ENCODE data around the gene ZAR1L.
"Not testable (repeated sequence)": the region's sequence is repeated elsewhere in the genome, so short reads cannot be mapped to it uniquely, and the experiment has no call there.

Gene ZAR1L, protein sequence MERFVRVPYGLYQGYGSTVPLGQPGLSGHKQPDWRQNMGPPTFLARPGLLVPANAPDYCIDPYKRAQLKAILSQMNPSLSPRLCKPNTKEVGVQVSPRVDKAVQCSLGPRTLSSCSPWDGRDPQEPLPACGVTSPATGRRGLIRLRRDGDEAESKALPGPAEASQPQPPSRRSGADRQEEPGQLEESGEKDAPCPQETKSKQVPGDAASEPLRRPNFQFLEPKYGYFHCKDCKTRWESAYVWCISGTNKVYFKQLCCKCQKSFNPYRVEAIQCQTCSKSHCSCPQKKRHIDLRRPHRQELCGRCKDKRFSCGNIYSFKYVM

DNA sequence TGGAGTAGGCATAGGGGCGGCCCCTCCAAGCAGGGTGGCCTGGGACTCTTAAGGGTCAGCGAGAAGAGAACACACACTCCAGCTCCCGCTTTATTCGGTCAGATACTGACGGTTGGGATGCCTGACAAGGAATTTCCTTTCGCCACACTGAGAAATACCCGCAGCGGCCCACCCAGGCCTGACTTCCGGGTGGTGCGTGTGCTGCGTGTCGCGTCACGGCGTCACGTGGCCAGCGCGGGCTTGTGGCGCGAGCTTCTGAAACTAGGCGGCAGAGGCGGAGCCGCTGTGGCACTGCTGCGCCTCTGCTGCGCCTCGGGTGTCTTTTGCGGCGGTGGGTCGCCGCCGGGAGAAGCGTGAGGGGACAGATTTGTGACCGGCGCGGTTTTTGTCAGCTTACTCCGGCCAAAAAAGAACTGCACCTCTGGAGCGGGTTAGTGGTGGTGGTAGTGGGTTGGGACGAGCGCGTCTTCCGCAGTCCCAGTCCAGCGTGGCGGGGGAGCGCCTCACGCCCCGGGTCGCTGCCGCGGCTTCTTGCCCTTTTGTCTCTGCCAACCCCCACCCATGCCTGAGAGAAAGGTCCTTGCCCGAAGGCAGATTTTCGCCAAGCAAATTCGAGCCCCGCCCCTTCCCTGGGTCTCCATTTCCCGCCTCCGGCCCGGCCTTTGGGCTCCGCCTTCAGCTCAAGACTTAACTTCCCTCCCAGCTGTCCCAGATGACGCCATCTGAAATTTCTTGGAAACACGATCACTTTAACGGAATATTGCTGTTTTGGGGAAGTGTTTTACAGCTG, at the start of gene ZAR1L, which contains the start of gene BRCA2:
ZAR1L (minus strand) TSS at position 126 of the 790 bp plus-strand sequence. CDS start 3,438 bp downstream, outside the sequence.
BRCA2 (plus strand) TSS at position 271 of the 790 bp plus-strand sequence. CDS start 953 bp downstream, outside the sequence.
- DNase-seq = peak; percentile 88

DNA sequence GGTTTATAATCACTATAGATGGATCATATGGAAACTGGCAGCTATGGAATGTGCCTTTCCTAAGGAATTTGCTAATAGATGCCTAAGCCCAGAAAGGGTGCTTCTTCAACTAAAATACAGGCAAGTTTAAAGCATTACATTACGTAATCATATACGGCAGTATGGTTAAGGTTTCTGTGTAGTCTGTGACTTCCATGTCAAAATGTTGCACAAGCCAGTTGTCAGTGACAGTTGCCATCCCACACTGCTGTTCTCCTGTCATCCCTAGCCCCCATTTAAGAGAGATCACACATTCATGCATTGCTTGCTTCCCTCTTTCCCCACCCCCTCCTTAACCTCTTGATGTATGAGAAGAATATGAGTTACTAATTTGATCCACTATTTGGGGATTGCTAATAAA, 47.4 kb upstream of the ZAR1L start:
- DNase-seq = no peak

DNA sequence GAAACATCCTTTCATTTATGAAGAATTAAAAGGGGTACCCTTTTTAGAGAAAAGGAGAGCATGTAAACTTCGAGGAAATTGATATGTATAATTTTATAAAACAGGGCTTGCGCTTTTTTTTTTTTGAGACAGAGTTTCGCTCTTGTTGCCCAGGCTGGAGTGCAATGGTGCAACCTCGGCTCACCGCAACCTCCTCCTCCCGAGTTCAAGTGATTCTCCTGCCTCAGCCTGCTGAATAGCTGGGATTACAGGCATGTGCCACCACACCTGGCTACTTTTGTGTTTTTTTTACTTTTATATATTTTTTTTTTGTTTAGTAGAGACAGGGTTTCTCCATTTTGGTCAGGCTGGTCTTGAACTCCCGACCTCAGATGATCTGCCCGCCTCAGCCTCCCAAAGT, 40.8 kb upstream of the ZAR1L start:
- DNase-seq = not testable (repeated sequence)

DNA sequence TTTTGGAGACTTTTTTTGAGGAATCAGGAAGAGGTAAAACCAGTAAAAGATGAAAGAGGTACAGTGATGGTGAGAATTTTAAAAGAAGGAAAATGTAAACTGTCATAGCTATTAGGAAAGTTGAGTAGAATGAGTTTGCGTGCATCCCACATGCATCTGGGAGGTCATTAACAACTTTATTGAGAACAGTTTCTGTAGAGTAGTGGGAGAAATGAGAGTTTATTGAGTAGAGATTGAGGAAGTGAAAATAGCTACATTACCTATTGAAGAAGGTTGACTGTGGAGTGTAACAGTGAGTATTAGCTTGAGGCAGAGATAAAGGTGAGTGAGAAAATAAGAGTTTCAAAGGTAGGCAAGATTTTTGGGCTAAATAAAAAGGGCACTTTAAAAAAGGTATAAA, 38.9 kb upstream of the ZAR1L start:
- no peak for DNase-seq

GRCh38 chr13:32350839-32351441, 35.8 kb upstream of the ZAR1L start:
- not testable (repeated sequence) for DNase-seq

DNA sequence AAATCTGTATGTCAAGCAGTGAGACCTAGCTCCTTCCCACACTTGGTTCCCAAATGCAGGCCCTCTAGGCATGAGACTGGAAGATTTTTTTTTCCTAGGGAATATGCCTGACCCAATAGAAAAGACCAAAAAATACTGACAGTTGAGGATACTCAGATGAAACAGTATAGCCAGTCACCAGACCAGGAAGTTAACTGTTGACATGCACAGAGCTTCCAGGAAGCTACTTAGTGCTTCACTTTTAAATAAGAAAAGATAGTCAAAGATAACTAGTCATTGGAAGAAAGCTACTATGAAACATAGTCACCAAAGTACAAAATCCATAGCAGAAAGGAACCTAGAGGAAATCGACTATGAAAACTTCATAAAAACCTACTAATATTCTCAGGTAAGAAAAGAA, 32.5 kb upstream of the ZAR1L start:
- DNase-seq = no peak

DNA sequence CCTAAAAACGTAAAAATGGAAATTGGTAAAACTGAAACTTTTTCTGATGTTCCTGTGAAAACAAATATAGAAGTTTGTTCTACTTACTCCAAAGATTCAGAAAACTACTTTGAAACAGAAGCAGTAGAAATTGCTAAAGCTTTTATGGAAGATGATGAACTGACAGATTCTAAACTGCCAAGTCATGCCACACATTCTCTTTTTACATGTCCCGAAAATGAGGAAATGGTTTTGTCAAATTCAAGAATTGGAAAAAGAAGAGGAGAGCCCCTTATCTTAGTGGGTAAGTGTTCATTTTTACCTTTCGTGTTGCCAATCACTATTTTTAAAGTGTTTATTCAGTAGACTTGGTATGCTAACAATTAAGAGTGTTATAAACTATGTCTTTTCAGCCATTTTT, 25.8 kb upstream of the ZAR1L start:
- no peak for DNase-seq

DNA sequence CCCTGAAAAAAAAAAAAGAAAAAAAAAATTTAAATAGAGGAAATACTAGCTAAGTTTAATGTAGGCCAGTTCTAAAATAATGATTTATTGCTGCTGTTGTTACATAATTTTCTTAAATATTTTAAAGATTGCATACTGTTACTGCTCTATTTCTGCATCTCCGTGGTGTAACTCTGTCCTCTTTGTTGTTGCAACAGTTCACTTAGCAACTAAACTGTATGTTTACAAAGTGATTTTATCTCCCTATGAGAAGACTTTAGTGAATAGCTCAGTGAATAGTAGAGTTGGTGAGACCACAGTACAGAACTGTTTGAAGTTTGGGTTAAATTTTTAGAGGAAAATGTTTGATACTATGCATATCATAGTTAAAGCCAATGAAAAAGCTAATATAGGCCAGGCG, 19.5 kb upstream of the ZAR1L start:
- no peak for DNase-seq

DNA sequence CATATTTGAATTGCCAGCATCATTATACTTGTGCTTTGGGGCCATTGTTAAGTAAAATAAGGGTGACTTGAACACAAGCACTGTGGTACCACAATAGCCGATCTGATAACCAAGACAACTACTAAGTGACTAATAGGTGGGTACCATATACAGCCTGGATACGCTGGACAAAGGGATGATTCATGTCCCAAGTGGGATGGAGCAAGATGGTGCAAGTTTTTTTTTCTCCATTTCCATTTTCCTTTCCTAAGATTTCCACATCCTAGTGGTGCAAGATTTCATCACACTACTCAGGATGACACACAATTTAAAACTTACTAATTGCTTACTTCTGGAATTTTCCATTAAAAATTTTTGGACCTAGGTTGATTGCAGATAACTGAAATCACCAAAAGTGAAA, 15.3 kb upstream of the ZAR1L start:
- DNase-seq = no peak

DNA sequence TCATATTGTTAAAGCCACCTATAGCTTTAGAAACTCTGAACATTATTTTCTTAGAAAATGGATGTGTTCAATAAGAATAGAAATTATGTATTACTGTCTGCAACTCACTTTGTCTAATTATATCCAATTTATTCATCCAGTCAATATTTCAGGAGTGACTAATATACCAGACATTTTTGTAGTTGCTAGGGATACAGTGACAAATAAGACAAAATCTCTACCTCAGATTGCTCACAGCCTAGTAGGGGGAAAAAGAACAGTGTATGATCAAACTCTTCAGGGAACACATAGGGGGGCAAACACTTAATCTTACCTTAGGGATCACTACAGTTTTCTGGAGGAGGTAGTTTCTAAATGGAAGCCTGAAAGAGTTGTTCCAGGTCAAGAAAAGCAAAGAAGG, 8.7 kb upstream of the ZAR1L start:
- DNase-seq = no peak

- DNase-seq = no peak
These were observed 5.4 kb upstream of the ZAR1L start for GRCh38 chr13:32320528-32320927.

- DNase-seq = no peak
These were observed 2.7 kb upstream of the ZAR1L start for GRCh38 chr13:32317716-32318465.

GRCh38 chr13:32316501-32316900, 1.3 kb upstream of the ZAR1L start:
- no peak for DNase-seq

- no peak for DNase-seq
These were observed 821 bp upstream of the ZAR1L start for GRCh38 chr13:32316028-32316339.

DNA sequence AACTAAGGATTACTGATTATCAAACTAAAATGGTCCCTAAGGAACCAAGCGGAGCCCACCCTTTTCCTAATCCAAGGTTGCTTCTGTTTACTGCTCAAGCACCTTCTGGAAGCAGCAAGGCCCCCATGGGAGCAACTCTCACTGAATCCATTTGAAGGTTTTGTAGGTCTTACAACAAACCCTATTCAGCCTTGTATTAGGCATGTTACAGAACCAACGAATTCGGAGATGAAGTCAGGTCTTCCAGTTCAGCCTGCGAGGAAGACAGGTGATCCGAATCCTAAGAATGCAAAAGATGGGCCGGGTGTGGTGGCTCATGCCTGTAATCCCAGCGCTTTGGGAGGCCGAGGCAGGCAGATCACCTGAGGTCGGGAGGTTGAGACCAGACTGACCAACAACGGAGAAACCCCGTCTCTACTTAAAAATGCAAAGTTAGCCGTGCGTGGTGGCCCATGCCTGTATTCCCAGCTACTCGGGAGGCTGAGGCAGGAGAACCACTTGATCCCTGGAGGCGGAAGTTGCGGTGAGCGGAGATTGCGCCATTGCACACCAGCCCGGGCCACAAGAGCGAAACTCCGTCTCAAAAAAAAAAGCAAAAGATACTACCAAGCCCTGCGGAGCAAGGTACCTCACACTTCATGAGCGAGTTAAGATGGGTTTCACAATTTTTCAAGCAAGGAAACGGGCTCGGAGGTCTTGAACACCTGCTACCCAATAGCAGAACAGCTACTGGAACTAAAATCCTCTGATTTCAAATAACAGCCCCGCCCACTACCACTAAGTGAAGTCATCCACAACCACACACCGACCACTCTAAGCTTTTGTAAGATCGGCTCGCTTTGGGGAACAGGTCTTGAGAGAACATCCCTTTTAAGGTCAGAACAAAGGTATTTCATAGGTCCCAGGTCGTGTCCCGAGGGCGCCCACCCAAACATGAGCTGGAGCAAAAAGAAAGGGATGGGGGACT, 609 bp downstream of the ZAR1L start:
- peak; percentile 34 for DNase-seq

- no peak for DNase-seq
These were observed 3.8 kb downstream of the ZAR1L start for GRCh38 chr13:32311188-32311897.

DNA sequence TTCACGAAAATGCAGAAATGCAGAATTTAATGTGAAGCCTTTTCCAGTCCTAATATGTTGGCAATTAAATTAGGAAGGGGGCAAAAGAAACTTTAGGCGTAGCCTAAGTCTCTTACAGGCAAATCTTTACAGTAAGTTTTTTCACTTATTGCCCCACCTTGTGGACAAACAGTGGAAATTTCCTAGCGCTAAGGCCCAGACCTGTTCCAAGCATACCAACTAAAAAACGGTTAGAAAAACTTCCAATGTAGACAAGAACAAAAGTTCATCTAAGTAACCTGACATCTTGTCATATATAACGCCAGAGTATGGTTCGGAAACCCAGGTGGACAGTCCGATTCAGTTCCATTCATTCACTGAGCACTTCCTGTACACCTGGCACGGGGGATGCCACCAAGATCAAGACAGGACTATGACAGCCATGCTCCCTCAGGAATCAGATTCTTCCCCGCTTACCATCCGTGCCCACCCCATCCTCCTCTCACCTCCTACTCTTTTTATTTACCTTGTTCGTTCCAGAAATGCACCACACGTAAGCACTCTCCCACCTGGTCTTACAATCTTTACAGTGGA, 4.9 kb downstream of the ZAR1L start:
- no peak for DNase-seq

GRCh38 chr13:32309312-32310133, 5.6 kb downstream of the ZAR1L start:
- no peak for DNase-seq

DNA sequence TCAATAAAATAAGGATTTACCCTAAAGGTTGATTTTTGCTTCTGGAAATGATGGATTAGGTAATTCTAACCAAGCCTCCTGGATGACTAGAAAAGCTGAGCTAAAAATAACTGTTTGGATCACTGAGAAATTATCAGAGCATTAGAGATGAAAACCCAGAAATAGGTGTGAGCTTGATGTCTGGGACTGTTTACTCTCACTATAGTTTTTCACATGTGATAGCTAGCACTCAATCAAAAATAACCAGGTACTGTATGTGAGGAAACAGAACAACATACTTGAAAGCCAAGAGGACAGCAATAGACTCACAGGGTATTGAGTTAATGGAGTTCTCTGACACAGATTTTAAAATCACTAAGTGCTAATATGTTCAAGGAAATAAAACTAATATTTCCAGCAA, 9.5 kb downstream of the ZAR1L start:
- no peak for DNase-seq

DNA sequence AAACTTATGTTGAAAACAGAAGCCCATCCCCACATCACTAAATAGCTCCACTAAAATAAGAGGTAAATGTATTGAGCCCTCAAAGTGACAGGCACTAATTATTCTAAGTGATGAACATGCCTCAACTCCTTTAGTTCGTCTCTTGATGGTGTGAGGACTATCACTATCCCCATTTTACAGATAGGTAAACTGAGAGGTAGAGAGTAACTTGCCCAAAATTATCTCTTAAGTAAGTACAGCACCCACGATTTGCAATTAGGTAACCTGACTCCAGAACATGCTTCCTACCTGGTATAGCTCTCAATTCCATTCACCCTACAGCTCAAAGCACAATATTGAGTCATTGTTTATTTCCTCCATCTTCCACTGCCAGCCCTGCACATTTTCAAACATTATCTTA, 12.7 kb downstream of the ZAR1L start:
- DNase-seq = no peak
